Measurements from ENCODE around the gene NGFR. TPM values are rescaled to one million over a fixed set of nuclear protein-coding genes. Genes with fewer than 3 reads are reported as not detected.
A peak's percentile ranks its signal among the peaks of the same experiment; 100 is the strongest.
"Not testable (repeated sequence)": the region's sequence is repeated elsewhere in the genome, so short reads cannot be mapped to it uniquely, and the experiment has no call there.

Gene NGFR
- total RNA-seq, 4 donors from 2014 or later, result 1.8 to 47.9 (median 9.9) TPM

- Histone ChIP-seq H3K36me3 (no peaks in the 10 kb centered on the region), H3K27ac (no peak overlapping the region), H3K4me1 (peaks cover 0 to 14% of the 10 kb centered on the region in 2 donors), H3K4me3 (peak overlapping the region; percentile 24 to 39), H3K9me3 (no peaks in the 10 kb centered on the region), H3K27me3 (peaks cover 8 to 12% of the 10 kb centered on the region in 2 donors)
- peak in 1 of 2 donors; percentile 55 for DNase-seq
- intact Hi-C loops (cut with DNase I; ENCODE audit: low total_unique reads), result loop anchor here (5.0 kb wide), 1 partner anchor 60 kb away; no protein-coding TSS in a partner anchor
- no peak for TF ChIP-seq POLR2A (IDR thresholded peaks at IDR 0.05)
- TF ChIP-seq CTCF (IDR thresholded peaks at IDR 0.05), result no peak
Measured at GRCh38 chr17:49497148-49498028, 2.3 kb downstream of the NGFR start.

- no peak for DNase-seq
- Histone ChIP-seq H3K27ac (no peak overlapping the region), H3K9me3 (no peaks in the 10 kb centered on the region), H3K27me3 (peaks cover 8 to 12% of the 10 kb centered on the region in 2 donors), H3K4me1 (peaks cover 0 to 14% of the 10 kb centered on the region in 2 donors), H3K36me3 (no peaks in the 10 kb centered on the region), H3K4me3 (no peak overlapping the region)
- TF ChIP-seq CTCF (IDR thresholded peaks at IDR 0.05) (no peak), POLR2A (IDR thresholded peaks at IDR 0.05) (no peak)
- intact Hi-C loops (cut with DNase I; ENCODE audit: low total_unique reads), result loop anchor here (5.0 kb wide), 1 partner anchor 59 kb away; no protein-coding TSS in a partner anchor
Measured at GRCh38 chr17:49498029-49498615, 3.0 kb downstream of the NGFR start.

DNA sequence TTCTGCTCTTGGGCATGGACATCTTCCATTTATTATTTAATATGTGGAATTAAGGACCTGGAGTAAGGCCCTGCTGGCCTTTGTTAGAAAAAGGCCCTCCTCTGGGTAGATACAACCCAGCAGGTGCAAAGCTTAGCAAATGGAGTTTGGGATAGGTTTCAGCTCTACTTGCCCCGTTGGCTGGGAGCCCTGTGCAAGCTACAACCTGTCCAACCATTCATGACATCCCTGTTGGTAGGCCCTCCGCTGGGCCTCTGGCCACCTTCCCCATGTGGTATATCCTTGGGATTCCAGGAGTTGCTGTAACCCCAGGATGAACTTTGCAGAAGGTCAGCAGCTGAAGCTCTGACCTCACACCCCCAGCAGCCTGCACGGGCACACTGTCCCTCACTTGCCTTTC is 6.4 kb downstream of the NGFR start:
- H3K4me1 ChIP-seq, result peaks cover 0 to 14% of the 10 kb centered on the region in 2 donors
- H3K4me3 ChIP-seq, result no peak overlapping the region
- intact Hi-C loops (cut with DNase I; ENCODE audit: low total_unique reads), result no loop called here
- DNase-seq, result no peak
- TF ChIP-seq POLR2A (IDR thresholded peaks at IDR 0.05) (no peak), CTCF (IDR thresholded peaks at IDR 0.05) (no peak)
- no peaks in the 10 kb centered on the region for H3K36me3 ChIP-seq
- H3K27ac ChIP-seq, result no peak overlapping the region
- H3K9me3 ChIP-seq, result no peaks in the 10 kb centered on the region
- H3K27me3 ChIP-seq, result peaks cover 8 to 12% of the 10 kb centered on the region in 2 donors

- Histone ChIP-seq H3K4me3 (no peak overlapping the region), H3K9me3 (no peaks in the 10 kb centered on the region), H3K36me3 (no peaks in the 10 kb centered on the region), H3K27ac (no peak overlapping the region), H3K27me3 (peaks cover 8 to 12% of the 10 kb centered on the region in 2 donors), H3K4me1 (peaks cover 0 to 7% of the 10 kb centered on the region in 2 donors)
- DNase-seq, result no peak
- TF ChIP-seq POLR2A (IDR thresholded peaks at IDR 0.05) (no peak), CTCF (IDR thresholded peaks at IDR 0.05) (no peak)
- intact Hi-C loops (cut with DNase I; ENCODE audit: low total_unique reads), result no loop called here
Measured at GRCh38 chr17:49502254-49502653, 7.2 kb downstream of the NGFR start.

DNA sequence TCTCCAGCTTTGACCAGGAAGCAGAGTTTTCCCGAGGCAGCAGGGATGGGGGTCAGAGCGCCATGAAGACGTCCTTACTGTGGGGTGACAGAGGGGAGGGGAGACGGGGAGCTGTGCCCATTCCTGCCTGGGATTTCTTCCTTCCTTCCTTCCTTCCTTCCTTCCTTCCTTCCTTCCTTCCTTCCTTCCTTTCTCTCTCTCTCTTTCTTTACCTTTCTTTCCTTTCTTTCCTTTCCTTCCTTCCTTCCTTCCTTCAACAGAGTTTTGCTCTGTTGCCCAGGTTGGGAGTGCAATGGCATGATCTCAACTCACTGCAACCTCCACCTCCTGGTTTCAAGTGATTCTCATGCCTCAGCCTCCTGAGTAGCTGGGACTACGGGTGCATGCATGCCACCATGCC is 7.6 kb downstream of the NGFR start:
- H3K4me1 ChIP-seq; H3K9me3 ChIP-seq; intact Hi-C loops (cut with DNase I; ENCODE audit: low total_unique reads); H3K4me3 ChIP-seq; H3K36me3 ChIP-seq; DNase-seq; H3K27ac ChIP-seq: not testable (repeated sequence)
- peaks cover 5 to 12% of the 10 kb centered on the region in 2 donors for H3K27me3 ChIP-seq
